ENCODE data around the gene PRKAG1. TPM values are rescaled to one million over a fixed set of nuclear protein-coding genes. Genes with fewer than 3 reads are reported as not detected.

The PRKAG1 gene
- total RNA-seq, 1 experiment from 2014 or later = 57.3 TPM

GRCh38 chr12:49030119-49030518 lies 11.5 kb upstream of the PRKAG1 start:
- Histone ChIP-seq H3K36me3 (ENCODE audit: control insufficient read depth, insufficient read depth, low read length) (peaks cover 20% of the 10 kb centered on the region), H3K9me3 (ENCODE audit: control insufficient read depth, insufficient read depth, low read depth, low read length) (no peaks in the 10 kb centered on the region), H3K27me3 (ENCODE audit: control insufficient read depth, insufficient read depth, low read length) (no peaks in the 10 kb centered on the region), H3K27ac (ENCODE audit: low read length) (no peak overlapping the region), H3K4me3 (ENCODE audit: low read depth in 2 of 2, low read length in 2 of 2) (no peak overlapping the region), H3K4me1 (ENCODE audit: control insufficient read depth, insufficient read depth, low read length) (no peaks in the 10 kb centered on the region)
- ATAC-seq (no peak), DNase-seq (ENCODE audit: low read depth, low spot score) (no peak)
- POLR2A ChIA-PET = interaction anchor here (0.5 to 0.7 kb wide), 3 partner anchors 10 to 84 kb away, joined by 3 to 14 read pairs (median 5); no protein-coding TSS in a partner anchor
- in situ Hi-C loops (cut with HindIII; ENCODE audit: low pct_unique_long_range_greater_than_20kb, low sequenced_read_pairs) = no loop called here
- intact Hi-C loops (cut with micrococcal nuclease; ENCODE audit: unreplicated experiment) = no loop called here
- BruUV-seq (replicated peaks) = no TSS peak
- CTCF ChIA-PET = interaction anchor here (1.1 kb wide), 1 partner anchor 14 kb away, joined by 6 read pairs; no protein-coding TSS in a partner anchor
- TF ChIP-seq SIN3A (IDR thresholded peaks at IDR 0.05; ENCODE audit: borderline replicate concordance, insufficient read depth, low read depth, low read length) (no peak), REST (IDR thresholded peaks at IDR 0.05; ENCODE audit: insufficient read depth in 1 of 2, low read depth in 2 of 2, low read length in 1 of 2) (no peak), POLR2AphosphoS5 (IDR thresholded peaks at IDR 0.05; ENCODE audit: low read depth, low read length) (0 out of 2 replicates have a peak, but pooled peaks have one; percentile 18)

- CTCF ChIA-PET = interaction anchor here (1.1 kb wide), 1 partner anchor 15 kb away, joined by 6 read pairs; no protein-coding TSS in a partner anchor
- Histone ChIP-seq H3K27ac (ENCODE audit: low read length) (no peak overlapping the region), H3K4me3 (ENCODE audit: low read depth in 2 of 2, low read length in 2 of 2) (no peak overlapping the region), H3K36me3 (ENCODE audit: control insufficient read depth, insufficient read depth, low read length) (peaks cover 31% of the 10 kb centered on the region), H3K27me3 (ENCODE audit: control insufficient read depth, insufficient read depth, low read length) (no peaks in the 10 kb centered on the region), H3K9me3 (ENCODE audit: control insufficient read depth, insufficient read depth, low read depth, low read length) (no peaks in the 10 kb centered on the region), H3K4me1 (ENCODE audit: control insufficient read depth, insufficient read depth, low read length) (no peaks in the 10 kb centered on the region)
- in situ Hi-C loops (cut with HindIII; ENCODE audit: low pct_unique_long_range_greater_than_20kb, low sequenced_read_pairs) (no loop called here), intact Hi-C loops (cut with micrococcal nuclease; ENCODE audit: unreplicated experiment) (no loop called here)
- DNase-seq (ENCODE audit: low read depth, low spot score) = no peak
- POLR2A ChIA-PET = interaction anchor here (0.6 kb wide), 1 partner anchor 84 kb away, joined by 3 read pairs; no protein-coding TSS in a partner anchor
- no peak for TF ChIP-seq SIN3A (IDR thresholded peaks at IDR 0.05; ENCODE audit: borderline replicate concordance, insufficient read depth, low read depth, low read length)
- TF ChIP-seq TCF7L2 (IDR thresholded peaks at IDR 0.05; ENCODE audit: low read depth, low read length) = no peak
- TF ChIP-seq POLR2AphosphoS5 (IDR thresholded peaks at IDR 0.05; ENCODE audit: low read depth, low read length) = no peak
- TF ChIP-seq CTCF (IDR thresholded peaks at IDR 0.05) = no peak
- TF ChIP-seq REST (IDR thresholded peaks at IDR 0.05; ENCODE audit: insufficient read depth in 1 of 2, low read depth in 2 of 2, low read length in 1 of 2) = no peak
- ATAC-seq = no peak
- BruUV-seq (replicated peaks) = no TSS peak
Observed at GRCh38 chr12:49028666-49029275, 10.2 kb upstream of the PRKAG1 start.

Data from Panc1 (cell line).